Fibroblast of lung (primary cell): Measurements from ENCODE around the gene DOCK4. TPM values are rescaled to one million over a fixed set of nuclear protein-coding genes. Genes with fewer than 3 reads are reported as not detected.

Experiments
- DNase-seq, 2 donors: peaks; one replicate each; pipeline versions ENCODE4 v3.0.0 to v3.0.0-alpha.2; 2010; ENCODE audit warnings: low read depth in 2 of 2
- H2AFZ ChIP-seq: 2 replicates; pipeline ENCODE4 v1.5.1; 2012; ENCODE audit warnings: low read length, control low read depth, inconsistent platforms
- H3K27ac ChIP-seq: 2 replicates; pipeline ENCODE4 v1.5.1; 2011; ENCODE audit warnings: low read length, control low read depth; ENCODE audit not compliant: insufficient read depth
- H3K27me3 ChIP-seq: 2 replicates; pipeline ENCODE4 v1.5.1; 2011; ENCODE audit warnings: mild to moderate bottlenecking, low read length; ENCODE audit not compliant: control insufficient read depth, insufficient read depth
- H3K36me3 ChIP-seq: 2 replicates; pipeline ENCODE4 v1.5.1; 2011; ENCODE audit warnings: low read length; ENCODE audit not compliant: control insufficient read depth, insufficient read depth
- H3K4me1 ChIP-seq: 2 replicates; pipeline ENCODE4 v1.5.1; 2011; ENCODE audit warnings: low read length; ENCODE audit not compliant: control insufficient read depth, insufficient read depth; ENCODE audit errors: extremely low read depth
- H3K4me2 ChIP-seq: 2 replicates; pipeline ENCODE4 v1.5.1; 2011; ENCODE audit warnings: low read length, control low read depth; ENCODE audit not compliant: insufficient read depth; ENCODE audit errors: extremely low read depth
- H3K4me3 ChIP-seq, 4 experiments: fragments of 200-600 bp in 1 of 4; sonication (generic) in 1 of 4; replicated peaks in 1 of 4; 2 replicates each; pipeline ENCODE4 v1.5.1; 2011 to 2016; ENCODE audit warnings: low read length in 4 of 4, low read depth in 3 of 4, mild to moderate bottlenecking in 3 of 4, control low read depth in 2 of 4, inconsistent platforms in 1 of 4, mixed read lengths in 1 of 4; ENCODE audit not compliant: insufficient read depth in 1 of 4; ENCODE audit errors: control extremely low read depth in 1 of 4
- H3K79me2 ChIP-seq: 2 replicates; pipeline ENCODE4 v1.5.1; 2012; ENCODE audit warnings: mild to moderate bottlenecking, low read length, inconsistent platforms; ENCODE audit not compliant: control insufficient read depth, insufficient read depth
- H3K9ac ChIP-seq: 2 replicates; pipeline ENCODE4 v1.5.1; 2011; ENCODE audit warnings: mild to moderate bottlenecking, low read length, control low read depth; ENCODE audit not compliant: insufficient read depth
- H3K9me3 ChIP-seq: 2 replicates; pipeline ENCODE4 v1.5.1; 2012; ENCODE audit warnings: low read depth, low read length; ENCODE audit not compliant: control insufficient read depth, insufficient read depth
- H4K20me1 ChIP-seq: 2 replicates; pipeline ENCODE4 v1.5.1; 2011; ENCODE audit warnings: low read length; ENCODE audit not compliant: control insufficient read depth, insufficient read depth; ENCODE audit errors: extremely low read depth
- EZH2 ChIP-seq: IDR thresholded peaks from 2 replicates; pipeline ENCODE4 v1.5.1; 2012; ENCODE audit warnings: low read length, control low read depth, mild to moderate bottlenecking; ENCODE audit errors: missing control alignments
- polyA plus RNA-seq, 2 donors: library from polyadenylated mRNA; depleted of rRNA in 1 of 2; stranded (reverse) in 1 of 2; unstranded in 1 of 2; fragments of >200 nt; gene quantifications; 2 replicates each; pipeline ENCODE4 v1.2.1, GENCODE V29; 2011 to 2012; ENCODE audit warnings: missing spikeins in 1 of 2
- total RNA-seq: library from RNA; depleted of rRNA; stranded (reverse); fragments of >200 nt; gene quantifications from 2 replicates; pipeline ENCODE4 v1.2.1, GENCODE V29; 2014
- TF ChIP-seq, protein P1 (sequence below), 2 donors: IDR thresholded peaks in 1 of 2; conservative IDR thresholded peaks in 1 of 2; 1 replicate in 1 of 2; 2 replicates in 1 of 2; pipeline ENCODE4 v1.5.1; 2011 to 2012; ENCODE audit warnings: low read length in 2 of 2, control low read depth in 1 of 2, inconsistent platforms in 1 of 2, low read depth in 1 of 2, mild to moderate bottlenecking in 1 of 2

The DOCK4 gene
- total and polyA plus RNA-seq, 2 donors (not counting 1 experiment from before 2014, with no cell fraction given): 20.8 to 39.3 TPM

DNA sequence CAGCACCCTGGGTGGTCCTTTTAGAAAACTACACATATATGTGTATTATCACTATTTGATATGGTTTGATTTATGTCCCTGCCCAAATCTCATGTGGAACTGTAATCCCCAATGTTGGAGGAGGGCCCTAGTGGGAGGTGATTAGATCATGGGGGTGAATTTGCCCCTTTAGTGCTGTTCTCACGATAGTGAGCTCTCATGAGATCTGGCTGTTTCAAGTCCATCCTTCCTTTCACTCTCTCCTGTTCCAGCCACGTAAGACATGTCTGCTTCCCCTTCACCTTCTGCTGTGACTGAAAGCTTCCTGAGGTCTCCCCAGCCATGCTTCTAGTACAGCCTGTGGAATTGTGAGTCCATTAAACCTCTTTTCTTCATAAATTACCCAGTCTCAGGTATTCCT lies 37.3 kb downstream of the DOCK4 start:
- no peak overlapping the region for H3K27ac ChIP-seq
- H3K4me3 ChIP-seq: no peak overlapping the region
- H3K4me1 ChIP-seq: no peaks in the 10 kb centered on the region
- no peak for TF ChIP-seq EZH2
- TF ChIP-seq, protein P1, sequence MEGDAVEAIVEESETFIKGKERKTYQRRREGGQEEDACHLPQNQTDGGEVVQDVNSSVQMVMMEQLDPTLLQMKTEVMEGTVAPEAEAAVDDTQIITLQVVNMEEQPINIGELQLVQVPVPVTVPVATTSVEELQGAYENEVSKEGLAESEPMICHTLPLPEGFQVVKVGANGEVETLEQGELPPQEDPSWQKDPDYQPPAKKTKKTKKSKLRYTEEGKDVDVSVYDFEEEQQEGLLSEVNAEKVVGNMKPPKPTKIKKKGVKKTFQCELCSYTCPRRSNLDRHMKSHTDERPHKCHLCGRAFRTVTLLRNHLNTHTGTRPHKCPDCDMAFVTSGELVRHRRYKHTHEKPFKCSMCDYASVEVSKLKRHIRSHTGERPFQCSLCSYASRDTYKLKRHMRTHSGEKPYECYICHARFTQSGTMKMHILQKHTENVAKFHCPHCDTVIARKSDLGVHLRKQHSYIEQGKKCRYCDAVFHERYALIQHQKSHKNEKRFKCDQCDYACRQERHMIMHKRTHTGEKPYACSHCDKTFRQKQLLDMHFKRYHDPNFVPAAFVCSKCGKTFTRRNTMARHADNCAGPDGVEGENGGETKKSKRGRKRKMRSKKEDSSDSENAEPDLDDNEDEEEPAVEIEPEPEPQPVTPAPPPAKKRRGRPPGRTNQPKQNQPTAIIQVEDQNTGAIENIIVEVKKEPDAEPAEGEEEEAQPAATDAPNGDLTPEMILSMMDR (conservative IDR thresholded peaks at IDR 0.05 in 1 of 2, IDR thresholded peaks at IDR 0.05 in 1 of 2; ENCODE audit: low read depth in 1 of 2, low read length in 2 of 2): no peak
- H3K36me3 ChIP-seq: no peaks in the 10 kb centered on the region
- H3K9me3 ChIP-seq: no peaks in the 10 kb centered on the region
- no peak overlapping the region for H3K9ac ChIP-seq
- no peak for DNase-seq
- H3K79me2 ChIP-seq: no peaks in the 10 kb centered on the region
- H2AFZ ChIP-seq: no peak overlapping the region
- H3K4me2 ChIP-seq: no peak overlapping the region
- H4K20me1 ChIP-seq: no peaks in the 10 kb centered on the region
- no peaks in the 10 kb centered on the region for H3K27me3 ChIP-seq

DNA sequence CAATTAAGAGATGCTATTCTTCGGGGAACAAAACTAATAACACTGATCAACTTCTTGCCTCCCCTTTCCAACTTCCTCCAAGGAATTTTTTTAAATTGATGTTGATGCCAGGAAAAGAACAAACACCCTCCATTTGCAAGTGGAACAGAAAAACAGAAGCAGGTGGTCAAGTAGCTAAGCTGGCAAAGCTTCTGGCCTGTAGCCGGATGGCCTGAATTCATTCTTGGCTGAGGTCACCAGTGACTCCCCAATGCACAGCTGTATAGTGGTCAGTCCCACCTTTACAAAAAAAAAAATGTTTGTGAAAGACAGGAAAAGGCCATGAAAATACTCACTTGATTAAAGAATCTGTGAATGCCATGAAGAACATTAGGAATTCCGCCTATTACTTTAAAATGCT lies 39.1 kb downstream of the DOCK4 start:
- H2AFZ ChIP-seq: no peak overlapping the region
- peaks cover under 1% of the 10 kb centered on the region for H3K4me1 ChIP-seq
- TF ChIP-seq EZH2: no peak
- TF ChIP-seq, protein P1 (conservative IDR thresholded peaks at IDR 0.05 in 1 of 2, IDR thresholded peaks at IDR 0.05 in 1 of 2; ENCODE audit: low read depth in 1 of 2, low read length in 2 of 2): no peak
- no peak overlapping the region for H3K4me2 ChIP-seq
- no peaks in the 10 kb centered on the region for H3K79me2 ChIP-seq
- no peak overlapping the region for H3K4me3 ChIP-seq
- DNase-seq: no peak
- no peak overlapping the region for H3K27ac ChIP-seq
- no peaks in the 10 kb centered on the region for H3K27me3 ChIP-seq
- H3K36me3 ChIP-seq: no peaks in the 10 kb centered on the region
- no peaks in the 10 kb centered on the region for H4K20me1 ChIP-seq
- H3K9ac ChIP-seq: no peak overlapping the region
- H3K9me3 ChIP-seq: no peaks in the 10 kb centered on the region

DNA sequence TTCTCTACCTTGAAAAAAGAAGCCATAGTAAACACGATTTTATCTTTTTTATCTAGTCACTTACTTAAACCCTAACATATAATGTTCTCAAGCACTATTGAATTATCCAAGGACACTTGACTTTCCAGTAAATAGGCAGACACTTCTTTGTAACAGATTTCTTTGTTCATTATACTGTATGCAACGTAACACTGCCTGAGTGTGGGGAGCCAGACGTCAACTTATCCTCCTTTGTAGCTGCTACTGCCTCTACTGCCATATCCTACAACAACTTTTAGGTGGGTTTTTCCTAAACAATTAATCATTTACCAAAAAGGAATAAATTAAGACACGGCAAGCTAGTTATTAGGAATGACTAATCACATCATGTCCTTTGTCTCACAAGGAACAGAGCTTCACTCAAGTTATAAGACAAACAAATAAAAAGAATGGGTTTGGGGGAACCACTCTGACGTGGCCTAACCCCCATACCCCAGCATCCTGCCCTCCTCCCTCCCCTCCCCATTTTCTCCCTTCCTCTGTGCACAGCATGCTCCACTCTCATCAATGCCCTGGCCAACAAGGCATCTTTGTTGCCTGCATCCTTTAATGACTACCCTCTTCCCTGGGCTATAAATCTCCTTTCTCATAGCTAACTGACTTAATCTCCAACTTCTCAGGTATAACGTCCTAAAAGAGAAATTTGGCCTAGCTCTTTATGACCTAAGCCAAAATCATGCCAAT lies 43.3 kb downstream of the DOCK4 start:
- H3K9me3 ChIP-seq: no peaks in the 10 kb centered on the region
- no peaks in the 10 kb centered on the region for H4K20me1 ChIP-seq
- H3K36me3 ChIP-seq: no peaks in the 10 kb centered on the region
- peaks cover 1% of the 10 kb centered on the region for H3K79me2 ChIP-seq
- peak overlapping the region; percentile 44 for H3K4me2 ChIP-seq
- H2AFZ ChIP-seq: no peak overlapping the region
- H3K9ac ChIP-seq: no peak overlapping the region
- no peak overlapping the region for H3K27ac ChIP-seq
- no peak overlapping the region for H3K4me3 ChIP-seq
- no peaks in the 10 kb centered on the region for H3K27me3 ChIP-seq
- DNase-seq: peak in 1 of 2 donors; percentile 4
- H3K4me1 ChIP-seq: peaks cover 8% of the 10 kb centered on the region
- TF ChIP-seq, protein P1 (conservative IDR thresholded peaks at IDR 0.05 in 1 of 2, IDR thresholded peaks at IDR 0.05 in 1 of 2; ENCODE audit: low read depth in 1 of 2, low read length in 2 of 2): no peak
- no peak for TF ChIP-seq EZH2
